ENCODE data around the gene TSPYL1. TPM values are rescaled to one million over a fixed set of nuclear protein-coding genes. Genes with fewer than 3 reads are reported as not detected.

The TSPYL1 gene
- total RNA-seq, 2 donors from 2014 or later = 73.4 to 80.6 TPM

- no peak overlapping the region for H3K4me3 ChIP-seq (ENCODE audit: low read length)
- H3K36me3 ChIP-seq (ENCODE audit: control insufficient read depth, insufficient read depth, low read length) = no peaks in the 10 kb centered on the region
- no peak overlapping the region for H3K27ac ChIP-seq (ENCODE audit: low read depth, low read length)
- H3K4me3 Mint-ChIP-seq = no peak overlapping the region
- peaks cover 9% of the 10 kb centered on the region for H3K4me1 Mint-ChIP-seq
- H3K9me3 Mint-ChIP-seq = peaks cover 3% of the 10 kb centered on the region
- no peaks in the 10 kb centered on the region for H3K9me3 ChIP-seq (ENCODE audit: control insufficient read depth, low read length)
- no peak for DNase-seq
- H3K36me3 Mint-ChIP-seq (ENCODE audit: low read depth) = no peaks in the 10 kb centered on the region
- H3K27me3 Mint-ChIP-seq (ENCODE audit: insufficient read depth) = no peaks in the 10 kb centered on the region
- TF ChIP-seq CTCF (conservative IDR thresholded peaks at IDR 0.05) = no peak
- no peaks in the 10 kb centered on the region for H3K4me1 ChIP-seq (ENCODE audit: control insufficient read depth, insufficient read depth, low read length)
- no peaks in the 10 kb centered on the region for H3K27me3 ChIP-seq (ENCODE audit: control insufficient read depth, insufficient read depth, low read length, poor library complexity, severe bottlenecking)
- no peak overlapping the region for H3K9ac ChIP-seq (ENCODE audit: extremely low read depth, low read length, poor library complexity, severe bottlenecking)
- H3K27ac Mint-ChIP-seq = no peak overlapping the region
Observed at GRCh38 chr6:116309001-116309400, 29.3 kb upstream of the TSPYL1 start.

DNA sequence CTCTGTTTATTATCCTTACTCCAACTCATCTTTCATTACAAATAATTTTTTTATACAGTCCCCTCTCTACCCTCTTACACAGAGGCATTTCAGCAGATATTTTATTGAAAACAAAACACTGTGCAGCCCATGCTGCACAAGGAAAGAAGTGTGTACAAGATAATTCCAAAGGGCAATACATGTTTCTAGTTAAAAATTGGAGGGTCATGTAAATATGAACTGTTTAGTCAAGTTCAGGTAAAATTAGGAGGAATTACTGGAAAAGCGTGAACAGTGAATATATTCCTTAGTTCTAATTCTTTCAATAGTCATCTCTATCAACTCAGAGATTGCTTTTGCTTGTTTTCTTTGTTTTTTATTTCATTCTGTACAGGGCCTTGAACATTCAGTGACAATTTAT lies 27.9 kb upstream of the TSPYL1 start:
- no peaks in the 10 kb centered on the region for H3K36me3 ChIP-seq (ENCODE audit: control insufficient read depth, insufficient read depth, low read length)
- no peak overlapping the region for H3K4me3 ChIP-seq (ENCODE audit: low read length)
- no peak overlapping the region for H3K4me3 Mint-ChIP-seq
- H3K27me3 ChIP-seq (ENCODE audit: control insufficient read depth, insufficient read depth, low read length, poor library complexity, severe bottlenecking) = no peaks in the 10 kb centered on the region
- H3K9me3 ChIP-seq (ENCODE audit: control insufficient read depth, low read length) = no peaks in the 10 kb centered on the region
- no peak overlapping the region for H3K9ac ChIP-seq (ENCODE audit: extremely low read depth, low read length, poor library complexity, severe bottlenecking)
- no peaks in the 10 kb centered on the region for H3K27me3 Mint-ChIP-seq (ENCODE audit: insufficient read depth)
- H3K9me3 Mint-ChIP-seq = peaks cover 3% of the 10 kb centered on the region
- TF ChIP-seq CTCF (conservative IDR thresholded peaks at IDR 0.05) = no peak
- no peaks in the 10 kb centered on the region for H3K36me3 Mint-ChIP-seq (ENCODE audit: low read depth)
- no peak overlapping the region for H3K27ac Mint-ChIP-seq
- no peaks in the 10 kb centered on the region for H3K4me1 ChIP-seq (ENCODE audit: control insufficient read depth, insufficient read depth, low read length)
- H3K27ac ChIP-seq (ENCODE audit: low read depth, low read length) = no peak overlapping the region
- WGBS, 2 experiments (ENCODE audit: insufficient coverage in 1 of 2, insufficient read length in 1 of 2) = 77% methylated on average over 1 of the region's 1 CpG; no CpG with 5 or more reads in 1 of the 2 experiments
- H3K4me1 Mint-ChIP-seq = peaks cover 8% of the 10 kb centered on the region
- DNase-seq = no peak

DNA sequence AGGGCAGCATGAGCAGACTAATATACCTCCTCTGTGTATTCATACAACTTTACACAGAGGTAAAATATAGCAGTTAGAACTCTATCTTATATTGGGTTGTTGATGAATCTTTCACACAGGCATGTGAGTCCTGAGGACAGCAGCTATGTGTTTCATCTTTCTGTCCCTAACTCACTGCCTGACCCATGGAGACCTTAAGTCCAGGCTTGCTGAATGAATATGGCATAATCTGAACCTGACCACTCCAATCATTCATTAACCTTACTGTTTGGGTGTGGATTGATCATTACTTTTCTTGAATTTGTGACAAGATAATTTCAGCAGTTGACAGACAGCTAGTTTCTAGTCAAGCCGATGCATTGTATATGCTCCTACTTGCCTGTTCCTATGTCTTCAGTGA lies 27.3 kb upstream of the TSPYL1 start:
- WGBS, 2 experiments (ENCODE audit: insufficient coverage in 1 of 2, insufficient read length in 1 of 2) = 100% methylated on average over 1 of the region's 1 CpG; no CpG with 5 or more reads in 1 of the 2 experiments
- no peak for DNase-seq
- Mint-ChIP-seq H3K4me1 (peaks cover 8% of the 10 kb centered on the region), H3K36me3 (ENCODE audit: low read depth) (no peaks in the 10 kb centered on the region), H3K27me3 (ENCODE audit: insufficient read depth) (no peaks in the 10 kb centered on the region), H3K27ac (no peak overlapping the region), H3K4me3 (no peak overlapping the region), H3K9me3 (peaks cover 4% of the 10 kb centered on the region)
- TF ChIP-seq CTCF (conservative IDR thresholded peaks at IDR 0.05) = no peak
- Histone ChIP-seq H3K27ac (ENCODE audit: low read depth, low read length) (no peak overlapping the region), H3K4me3 (ENCODE audit: low read length) (no peak overlapping the region), H3K27me3 (ENCODE audit: control insufficient read depth, insufficient read depth, low read length, poor library complexity, severe bottlenecking) (no peaks in the 10 kb centered on the region), H3K9ac (ENCODE audit: extremely low read depth, low read length, poor library complexity, severe bottlenecking) (no peak overlapping the region), H3K9me3 (ENCODE audit: control insufficient read depth, low read length) (no peaks in the 10 kb centered on the region), H3K36me3 (ENCODE audit: control insufficient read depth, insufficient read depth, low read length) (no peaks in the 10 kb centered on the region), H3K4me1 (ENCODE audit: control insufficient read depth, insufficient read depth, low read length) (no peaks in the 10 kb centered on the region)

Data from endodermal cell (in vitro differentiated cells).